Liver (tissue), 9 donors: ENCODE data around the gene CHRM1. TPM values are rescaled to one million over a fixed set of nuclear protein-coding genes. Genes with fewer than 3 reads are reported as not detected.

Source experiments
- DNase-seq: peaks from one replicate; pipeline ENCODE4 v3.0.0-alpha.2; 2017; ENCODE audit warnings: low spot score
- H3K27ac ChIP-seq, 2 donors: one replicate each; pipeline ENCODE4 v1.7.0; 2013; ENCODE audit warnings: inconsistent platforms in 2 of 2, low read length in 2 of 2, control low read depth in 1 of 2, low read depth in 1 of 2, mild to moderate bottlenecking in 1 of 2
- H3K27me3 ChIP-seq, 4 donors: one replicate each; pipeline versions ENCODE4 v1.6.1 to v1.7.0; 2013; ENCODE audit warnings: low read length in 3 of 4, inconsistent platforms in 1 of 4, mild to moderate bottlenecking in 1 of 4, moderate library complexity in 1 of 4; ENCODE audit not compliant: control insufficient read depth in 4 of 4, insufficient read depth in 4 of 4
- H3K36me3 ChIP-seq, 4 donors: one replicate each; pipeline versions ENCODE4 v1.6.1 to v1.7.0; 2013; ENCODE audit warnings: low read length in 3 of 4, mild to moderate bottlenecking in 3 of 4, low read depth in 1 of 4, moderate library complexity in 1 of 4; ENCODE audit not compliant: control insufficient read depth in 4 of 4, insufficient read depth in 3 of 4
- H3K4me1 ChIP-seq, 4 donors: one replicate each; pipeline versions ENCODE4 v1.6.1 to v1.7.0; 2013; ENCODE audit warnings: low read length in 3 of 4, mild to moderate bottlenecking in 3 of 4, moderate library complexity in 1 of 4; ENCODE audit not compliant: control insufficient read depth in 4 of 4, insufficient read depth in 4 of 4
- H3K4me3 ChIP-seq, 3 donors: one replicate each; pipeline versions ENCODE4 v1.6.1 to v1.7.0; 2013; ENCODE audit warnings: low read length in 3 of 3, control low read depth in 1 of 3, low read depth in 1 of 3, mild to moderate bottlenecking in 1 of 3
- H3K9ac ChIP-seq, 2 donors: one replicate each; pipeline ENCODE4 v1.7.0; 2013; ENCODE audit warnings: low read length in 2 of 2, mild to moderate bottlenecking in 2 of 2, moderate library complexity in 2 of 2, control low read depth in 1 of 2, low read depth in 1 of 2
- H3K9me3 ChIP-seq, 4 donors: one replicate each; pipeline versions ENCODE4 v1.6.1 to v1.7.0; 2013; ENCODE audit warnings: low read length in 3 of 4; ENCODE audit not compliant: control insufficient read depth in 4 of 4
- FOXA1 ChIP-seq: IDR thresholded peaks from 2 replicates; pipeline ENCODE4 v1.6.1; 2016; ENCODE audit warnings: antibody characterized with exemption
- FOXA2 ChIP-seq: IDR thresholded peaks from 2 replicates; pipeline ENCODE4 v1.6.1; 2016; ENCODE audit warnings: antibody characterized with exemption
- GABPA ChIP-seq, 2 donors: IDR thresholded peaks in 1 of 2; conservative IDR thresholded peaks in 1 of 2; 2 replicates each; pipeline ENCODE4 v1.6.1; 2016; ENCODE audit warnings: antibody characterized with exemption in 2 of 2, mild to moderate bottlenecking in 1 of 2, moderate library complexity in 1 of 2
- HNF4A ChIP-seq, 2 donors: conservative IDR thresholded peaks; 2 replicates each; pipeline ENCODE4 v1.6.1; 2016; ENCODE audit warnings: antibody characterized with exemption in 2 of 2, mild to moderate bottlenecking in 2 of 2
- JUND ChIP-seq, 2 donors: IDR thresholded peaks; 2 replicates each; pipeline ENCODE4 v1.6.1; 2016; ENCODE audit warnings: antibody characterized with exemption in 2 of 2
- NR2F2 ChIP-seq: IDR thresholded peaks from 2 replicates; pipeline ENCODE4 v1.6.1; 2016; ENCODE audit warnings: antibody characterized with exemption
- RAD21 ChIP-seq, 2 donors: IDR thresholded peaks; 2 replicates each; pipeline ENCODE4 v1.6.1; 2016; ENCODE audit warnings: antibody characterized with exemption in 2 of 2, mild to moderate bottlenecking in 2 of 2
- RXRA ChIP-seq, 2 donors: IDR thresholded peaks; 2 replicates each; pipeline ENCODE4 v1.6.1; 2017 to 2018; ENCODE audit warnings: antibody characterized with exemption in 2 of 2, mild to moderate bottlenecking in 1 of 2
- SP1 ChIP-seq: IDR thresholded peaks from 2 replicates; pipeline ENCODE4 v1.6.1; 2018; ENCODE audit warnings: antibody characterized with exemption, mild to moderate bottlenecking
- TAF1 ChIP-seq: conservative IDR thresholded peaks from 2 replicates; pipeline ENCODE4 v1.6.1; 2016; ENCODE audit warnings: antibody characterized with exemption, mild to moderate bottlenecking
- YY1 ChIP-seq: IDR thresholded peaks from 2 replicates; pipeline ENCODE4 v1.6.1; 2016; ENCODE audit warnings: antibody characterized with exemption, mild to moderate bottlenecking
- WGBS: extraction: QIAGEN DNeasy Blood & Tissue Kit; methylation state at CpG from one replicate; pipeline ENCODE4 v1.1.7; 2013; 5-methylcytosine and 5-hydroxymethylcytosine counted together
- polyA plus RNA-seq, 2 donors: library from polyadenylated mRNA; stranded (reverse) in 1 of 2; unstranded in 1 of 2; fragments of 200-250 nt in 1 of 2; fragments of >200 nt in 1 of 2; fragmentation: Nextera tagmentation in 1 of 2; extraction: Ambion mirVana in 1 of 2; gene quantifications; one replicate each; pipeline versions ENCODE4 v1.2.1 to v1.2.3, GENCODE V29; 2013 to 2015
- total RNA-seq, 2 donors: library from RNA; depleted of rRNA; stranded (reverse); fragments of >200 nt; gene quantifications; one replicate each; pipeline ENCODE4 v1.2.3, GENCODE V29; 2014
- TF ChIP-seq, protein P1 (sequence below): IDR thresholded peaks from 2 replicates; pipeline ENCODE4 v1.6.1; 2016; ENCODE audit warnings: antibody characterized with exemption, mild to moderate bottlenecking
- TF ChIP-seq, protein P2 (sequence below): IDR thresholded peaks from 2 replicates; pipeline ENCODE4 v1.6.1; 2016; ENCODE audit warnings: antibody characterized with exemption
- TF ChIP-seq, protein P3 (sequence below): IDR thresholded peaks from 2 replicates; pipeline ENCODE4 v1.6.1; 2016; ENCODE audit warnings: antibody characterized with exemption
- TF ChIP-seq, protein P4 (sequence below): IDR thresholded peaks from 2 replicates; pipeline ENCODE4 v1.6.1; 2016; ENCODE audit warnings: antibody characterized with exemption
- TF ChIP-seq, protein P5 (sequence below): fragments of 150-350 bp; IDR thresholded peaks from 2 replicates; pipeline ENCODE4 v1.5.1; 2017; ENCODE audit warnings: improper control_type of control experiment, low read depth, low read length; ENCODE audit not compliant: missing input control
- donor health status: healthy.
- donor health status: healthy.
- donor health status: healthy.
- donor health status: healthy.
- donor health status: healthy.

Gene CHRM1
- total and polyA plus RNA-seq, 4 donors: not detected

DNA sequence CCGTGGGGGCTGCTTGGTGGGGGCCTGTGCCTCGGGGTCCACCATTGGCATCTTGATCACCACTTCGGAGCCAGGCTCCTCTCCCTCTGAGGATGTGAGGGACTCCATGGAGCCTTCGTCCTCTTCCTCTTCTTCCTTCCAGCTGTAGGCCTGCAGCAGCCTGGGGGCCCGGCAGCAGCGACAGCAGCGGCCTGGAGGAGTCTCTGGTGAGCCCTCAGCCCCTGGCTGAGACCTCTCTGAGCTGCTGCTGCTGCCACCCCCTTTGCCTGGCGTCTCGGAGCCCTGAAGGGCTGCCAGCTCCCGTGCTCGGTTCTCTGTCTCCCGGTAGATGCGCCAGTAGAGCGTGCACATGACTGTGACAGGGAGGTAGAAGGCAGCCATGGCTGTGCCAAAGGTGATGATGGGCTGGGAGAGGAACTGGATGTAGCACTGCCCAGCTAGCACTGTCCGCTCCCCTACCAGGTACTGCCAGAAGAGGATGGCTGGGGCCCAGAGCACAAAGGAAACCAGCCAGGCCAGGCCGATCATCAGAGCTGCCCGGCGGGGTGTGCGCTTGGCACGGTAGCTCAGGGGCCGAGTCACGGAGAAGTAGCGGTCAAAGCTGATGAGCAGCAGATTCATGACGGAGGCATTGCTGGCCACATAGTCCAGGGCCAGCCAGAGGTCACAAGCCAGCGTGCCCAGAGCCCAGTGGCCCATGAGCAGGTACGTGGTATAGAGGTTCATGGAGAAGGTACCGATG, 10.9 kb downstream of the CHRM1 start (continued):
- TF ChIP-seq, protein P1, sequence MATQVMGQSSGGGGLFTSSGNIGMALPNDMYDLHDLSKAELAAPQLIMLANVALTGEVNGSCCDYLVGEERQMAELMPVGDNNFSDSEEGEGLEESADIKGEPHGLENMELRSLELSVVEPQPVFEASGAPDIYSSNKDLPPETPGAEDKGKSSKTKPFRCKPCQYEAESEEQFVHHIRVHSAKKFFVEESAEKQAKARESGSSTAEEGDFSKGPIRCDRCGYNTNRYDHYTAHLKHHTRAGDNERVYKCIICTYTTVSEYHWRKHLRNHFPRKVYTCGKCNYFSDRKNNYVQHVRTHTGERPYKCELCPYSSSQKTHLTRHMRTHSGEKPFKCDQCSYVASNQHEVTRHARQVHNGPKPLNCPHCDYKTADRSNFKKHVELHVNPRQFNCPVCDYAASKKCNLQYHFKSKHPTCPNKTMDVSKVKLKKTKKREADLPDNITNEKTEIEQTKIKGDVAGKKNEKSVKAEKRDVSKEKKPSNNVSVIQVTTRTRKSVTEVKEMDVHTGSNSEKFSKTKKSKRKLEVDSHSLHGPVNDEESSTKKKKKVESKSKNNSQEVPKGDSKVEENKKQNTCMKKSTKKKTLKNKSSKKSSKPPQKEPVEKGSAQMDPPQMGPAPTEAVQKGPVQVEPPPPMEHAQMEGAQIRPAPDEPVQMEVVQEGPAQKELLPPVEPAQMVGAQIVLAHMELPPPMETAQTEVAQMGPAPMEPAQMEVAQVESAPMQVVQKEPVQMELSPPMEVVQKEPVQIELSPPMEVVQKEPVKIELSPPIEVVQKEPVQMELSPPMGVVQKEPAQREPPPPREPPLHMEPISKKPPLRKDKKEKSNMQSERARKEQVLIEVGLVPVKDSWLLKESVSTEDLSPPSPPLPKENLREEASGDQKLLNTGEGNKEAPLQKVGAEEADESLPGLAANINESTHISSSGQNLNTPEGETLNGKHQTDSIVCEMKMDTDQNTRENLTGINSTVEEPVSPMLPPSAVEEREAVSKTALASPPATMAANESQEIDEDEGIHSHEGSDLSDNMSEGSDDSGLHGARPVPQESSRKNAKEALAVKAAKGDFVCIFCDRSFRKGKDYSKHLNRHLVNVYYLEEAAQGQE: no peak

DNA sequence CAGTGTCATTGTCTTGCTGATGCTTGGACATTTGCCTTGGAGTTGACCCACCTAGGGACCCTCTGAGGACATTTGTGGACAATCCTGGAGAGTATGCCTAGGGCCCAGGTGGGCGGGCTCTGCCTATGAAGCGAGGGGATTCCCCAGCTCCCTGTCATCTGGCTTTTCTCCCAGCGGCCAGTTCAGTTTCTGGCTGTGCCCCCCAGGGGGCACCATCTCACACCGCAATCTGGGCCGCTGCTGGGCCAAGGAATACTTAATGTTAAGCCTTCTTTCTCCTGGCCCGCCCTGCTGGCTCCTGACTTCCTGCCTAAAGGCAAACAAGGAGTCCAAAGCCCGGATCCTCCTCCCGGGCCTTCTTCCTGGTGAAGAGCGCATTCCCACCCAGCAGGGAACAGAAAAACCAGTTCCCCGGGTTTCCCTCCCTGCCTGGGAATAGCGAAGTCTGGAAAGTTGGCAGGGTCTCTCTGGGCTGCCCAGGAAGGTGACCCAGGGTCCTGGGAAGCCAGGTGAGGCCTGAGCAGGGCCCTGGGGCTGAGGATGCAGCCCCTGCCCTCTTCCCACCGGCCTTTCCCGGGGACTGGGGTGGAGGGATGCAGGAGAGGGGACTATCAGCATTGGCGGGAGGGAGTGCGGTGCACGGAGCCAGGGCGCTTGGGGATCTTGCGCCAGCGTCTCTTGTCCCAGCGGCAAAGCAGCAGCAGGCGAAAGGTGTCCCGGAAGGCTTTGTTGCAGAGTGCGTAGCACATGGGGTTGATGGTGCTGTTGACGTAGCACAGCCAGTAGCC, 11.9 kb downstream of the CHRM1 start:
- peak; percentile 43 for DNase-seq
- WGBS: 68% methylated on average over 24 of the region's 24 CpGs

DNA sequence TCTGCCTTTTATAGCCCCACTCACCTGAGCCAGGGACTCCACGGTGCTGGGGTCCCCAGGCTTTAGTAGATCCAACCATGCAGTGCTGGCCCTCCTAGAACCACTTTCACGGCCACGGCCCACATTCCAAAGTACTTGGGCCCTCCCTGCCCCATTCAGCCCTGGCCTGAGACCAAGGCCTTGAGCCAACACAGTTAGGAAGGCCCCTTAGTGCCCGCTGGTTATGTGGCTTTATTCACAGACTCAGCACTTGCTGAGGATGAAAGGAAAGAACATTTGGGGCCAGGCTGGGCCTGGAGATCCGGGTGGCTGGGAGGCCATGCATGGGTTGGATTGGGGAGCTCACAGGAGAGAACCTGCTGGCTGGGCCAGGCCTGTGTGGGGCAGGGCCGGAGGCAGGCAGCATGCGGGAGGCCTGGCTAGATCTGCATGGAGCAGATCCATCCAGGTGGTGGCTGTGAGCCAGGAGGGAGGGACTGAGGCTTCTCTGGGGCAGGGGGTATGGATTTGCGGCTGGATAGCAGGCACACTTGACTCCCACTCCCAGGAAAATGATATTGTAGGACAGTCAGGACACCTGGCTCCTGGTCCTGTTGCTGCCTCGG, 12.6 kb downstream of the CHRM1 start:
- no peak overlapping the region for H3K4me3 ChIP-seq
- 80% methylated on average over 9 of the region's 9 CpGs for WGBS
- H3K27me3 ChIP-seq: no peaks in the 10 kb centered on the region
- peaks cover 0 to 6% (median 1%) of the 10 kb centered on the region in 4 donors for H3K4me1 ChIP-seq
- DNase-seq: no peak
- H3K9me3 ChIP-seq: no peaks in the 10 kb centered on the region
- no peak overlapping the region for H3K9ac ChIP-seq
- H3K36me3 ChIP-seq: no peaks in the 10 kb centered on the region
- H3K27ac ChIP-seq: no peak overlapping the region
- TF ChIP-seq NR2F2: no peak
- TF ChIP-seq, protein P2, sequence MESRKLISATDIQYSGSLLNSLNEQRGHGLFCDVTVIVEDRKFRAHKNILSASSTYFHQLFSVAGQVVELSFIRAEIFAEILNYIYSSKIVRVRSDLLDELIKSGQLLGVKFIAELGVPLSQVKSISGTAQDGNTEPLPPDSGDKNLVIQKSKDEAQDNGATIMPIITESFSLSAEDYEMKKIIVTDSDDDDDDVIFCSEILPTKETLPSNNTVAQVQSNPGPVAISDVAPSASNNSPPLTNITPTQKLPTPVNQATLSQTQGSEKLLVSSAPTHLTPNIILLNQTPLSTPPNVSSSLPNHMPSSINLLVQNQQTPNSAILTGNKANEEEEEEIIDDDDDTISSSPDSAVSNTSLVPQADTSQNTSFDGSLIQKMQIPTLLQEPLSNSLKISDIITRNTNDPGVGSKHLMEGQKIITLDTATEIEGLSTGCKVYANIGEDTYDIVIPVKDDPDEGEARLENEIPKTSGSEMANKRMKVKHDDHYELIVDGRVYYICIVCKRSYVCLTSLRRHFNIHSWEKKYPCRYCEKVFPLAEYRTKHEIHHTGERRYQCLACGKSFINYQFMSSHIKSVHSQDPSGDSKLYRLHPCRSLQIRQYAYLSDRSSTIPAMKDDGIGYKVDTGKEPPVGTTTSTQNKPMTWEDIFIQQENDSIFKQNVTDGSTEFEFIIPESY: no peak
- TF ChIP-seq FOXA1: no peak
- TF ChIP-seq GABPA (IDR thresholded peaks at IDR 0.05 in 1 of 2, conservative IDR thresholded peaks at IDR 0.05 in 1 of 2): no peak
- no peak for TF ChIP-seq TAF1
- no peak for TF ChIP-seq SP1
- no peak for TF ChIP-seq JUND (IDR thresholded peaks at IDR 0.05)
- no peak for TF ChIP-seq HNF4A (conservative IDR thresholded peaks at IDR 0.05)
- TF ChIP-seq FOXA2: no peak
- TF ChIP-seq, protein P3, sequence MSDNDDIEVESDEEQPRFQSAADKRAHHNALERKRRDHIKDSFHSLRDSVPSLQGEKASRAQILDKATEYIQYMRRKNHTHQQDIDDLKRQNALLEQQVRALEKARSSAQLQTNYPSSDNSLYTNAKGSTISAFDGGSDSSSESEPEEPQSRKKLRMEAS: no peak
- TF ChIP-seq, protein P4, sequence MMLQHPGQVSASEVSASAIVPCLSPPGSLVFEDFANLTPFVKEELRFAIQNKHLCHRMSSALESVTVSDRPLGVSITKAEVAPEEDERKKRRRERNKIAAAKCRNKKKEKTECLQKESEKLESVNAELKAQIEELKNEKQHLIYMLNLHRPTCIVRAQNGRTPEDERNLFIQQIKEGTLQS: no peak
- no peak for TF ChIP-seq RXRA (IDR thresholded peaks at IDR 0.05)

More for the DNA sequence above, 11.9 kb downstream of the CHRM1 start:
- Histone ChIP-seq H3K9ac (no peak overlapping the region), H3K9me3 (no peaks in the 10 kb centered on the region), H3K36me3 (no peaks in the 10 kb centered on the region), H3K27me3 (no peaks in the 10 kb centered on the region), H3K27ac (no peak overlapping the region), H3K4me1 (peaks cover 0 to 6% (median 1%) of the 10 kb centered on the region in 4 donors), H3K4me3 (no peak overlapping the region)
- TF ChIP-seq RAD21 (IDR thresholded peaks at IDR 0.05): peak; percentile 57 to 61
- TF ChIP-seq HNF4A (conservative IDR thresholded peaks at IDR 0.05): no peak
- no peak for TF ChIP-seq YY1
- no peak for TF ChIP-seq FOXA2
- TF ChIP-seq NR2F2: peak; percentile 38
- TF ChIP-seq, protein P5, sequence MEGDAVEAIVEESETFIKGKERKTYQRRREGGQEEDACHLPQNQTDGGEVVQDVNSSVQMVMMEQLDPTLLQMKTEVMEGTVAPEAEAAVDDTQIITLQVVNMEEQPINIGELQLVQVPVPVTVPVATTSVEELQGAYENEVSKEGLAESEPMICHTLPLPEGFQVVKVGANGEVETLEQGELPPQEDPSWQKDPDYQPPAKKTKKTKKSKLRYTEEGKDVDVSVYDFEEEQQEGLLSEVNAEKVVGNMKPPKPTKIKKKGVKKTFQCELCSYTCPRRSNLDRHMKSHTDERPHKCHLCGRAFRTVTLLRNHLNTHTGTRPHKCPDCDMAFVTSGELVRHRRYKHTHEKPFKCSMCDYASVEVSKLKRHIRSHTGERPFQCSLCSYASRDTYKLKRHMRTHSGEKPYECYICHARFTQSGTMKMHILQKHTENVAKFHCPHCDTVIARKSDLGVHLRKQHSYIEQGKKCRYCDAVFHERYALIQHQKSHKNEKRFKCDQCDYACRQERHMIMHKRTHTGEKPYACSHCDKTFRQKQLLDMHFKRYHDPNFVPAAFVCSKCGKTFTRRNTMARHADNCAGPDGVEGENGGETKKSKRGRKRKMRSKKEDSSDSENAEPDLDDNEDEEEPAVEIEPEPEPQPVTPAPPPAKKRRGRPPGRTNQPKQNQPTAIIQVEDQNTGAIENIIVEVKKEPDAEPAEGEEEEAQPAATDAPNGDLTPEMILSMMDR: peak; percentile 25
- TF ChIP-seq SP1: peak; percentile 30
- TF ChIP-seq, protein P4: no peak
